AML-193 (cell line): ENCODE measurements around the gene DNAH1.
"Not testable (repeated sequence)": the region's sequence is repeated elsewhere in the genome, so short reads cannot be mapped to it uniquely, and the experiment has no call there.

Source experiments
- DNase-seq, 2 experiments: peaks; one replicate each; lab custom pipeline; 2025; lab: John Stamatoyannopoulos, UW

DNAH1 gene

GRCh38 chr3:52315977-52316764 lies at the start of gene DNAH1:
TSS of gene DNAH1 (plus strand) at chr3:52316319. CDS start at chr3:52322443, 6,124 bp downstream.
- no peak for DNase-seq

GRCh38 chr3:52268036-52268435 lies 48.1 kb upstream of the DNAH1 start:
- no peak for DNase-seq

- DNase-seq = no peak
Measured at GRCh38 chr3:52269776-52270175, 46.3 kb upstream of the DNAH1 start.

- DNase-seq = peak in 1 of 2 experiments; percentile 11
Measured at GRCh38 chr3:52270252-52270754, 45.8 kb upstream of the DNAH1 start.

- not testable (repeated sequence) for DNase-seq
Measured at GRCh38 chr3:52272172-52272571, 43.9 kb upstream of the DNAH1 start.

GRCh38 chr3:52272831-52273230 lies 43.3 kb upstream of the DNAH1 start:
- no peak for DNase-seq

- DNase-seq = not testable (repeated sequence)
Measured at GRCh38 chr3:52274781-52275180, 41.3 kb upstream of the DNAH1 start.

- peak; percentile 68 to 74 for DNase-seq
Measured at GRCh38 chr3:52277071-52277964, 38.8 kb upstream of the DNAH1 start.

- DNase-seq = peak; percentile 66 to 76
Measured at GRCh38 chr3:52277972-52278509, 38.1 kb upstream of the DNAH1 start.

GRCh38 chr3:52278510-52279069 lies 37.5 kb upstream of the DNAH1 start, which contains the start of gene WDR82:
TSS of gene WDR82 (minus strand) at chr3:52278649. CDS start at chr3:52278361, 288 bp downstream.
- DNase-seq = peak; percentile 93 to 95

- no peak for DNase-seq
Measured at GRCh38 chr3:52279596-52279995, 36.5 kb upstream of the DNAH1 start.

- no peak for DNase-seq
Measured at GRCh38 chr3:52280050-52280461, 36.1 kb upstream of the DNAH1 start.

GRCh38 chr3:52281981-52282801 lies 33.9 kb upstream of the DNAH1 start:
- DNase-seq = no peak

GRCh38 chr3:52283306-52283705 lies 32.8 kb upstream of the DNAH1 start:
- DNase-seq = no peak

- not testable (repeated sequence) for DNase-seq
Measured at GRCh38 chr3:52284051-52284450, 32.1 kb upstream of the DNAH1 start.

- DNase-seq = no peak
Measured at GRCh38 chr3:52286777-52287110, 29.4 kb upstream of the DNAH1 start.

GRCh38 chr3:52288674-52289073 lies 27.4 kb upstream of the DNAH1 start:
- DNase-seq = no peak

- no peak for DNase-seq
Measured at GRCh38 chr3:52289338-52289746, 26.8 kb upstream of the DNAH1 start.

- no peak for DNase-seq
Measured at GRCh38 chr3:52289747-52290595, 26.1 kb upstream of the DNAH1 start.
